Panc1 (cell line): ENCODE results near the gene C1QTNF12. TPM values are rescaled to one million over a fixed set of nuclear protein-coding genes. Genes with fewer than 3 reads are reported as not detected.

Experiments used
- ATAC-seq: fragments of 200-7000 bp; cut with Tn5 transposase; 2 replicates; pipeline ENCODE4 v1.9.1; 2020; ENCODE audit warnings: mild to moderate bottlenecking, moderate library complexity
- BruUV-seq: library from RNA; stranded (reverse); fragments of 400-500 nt; replicated peaks from 2 replicates; lab custom pipeline; 2021; lab: Mats Ljungman, UMichigan
- CTCF ChIA-PET: fragments of 300-600 bp; sonication (Branson Sonifier 250); formaldehyde crosslinking; loops from one replicate; lab custom pipeline; 2022; ENCODE audit warnings: antibody characterized with exemption; lab: Charles Lee
- POLR2A ChIA-PET: fragments of 300-600 bp; sonication (Branson Sonifier 250); formaldehyde crosslinking; loops from one replicate; lab custom pipeline; 2022; ENCODE audit warnings: antibody characterized with exemption; lab: Charles Lee
- DNase-seq: peaks from one replicate; pipeline ENCODE4 v3.0.0-alpha.2; 2010; ENCODE audit warnings: low read depth, low spot score
- H3K27ac ChIP-seq: 2 replicates; pipeline ENCODE4 v1.5.1; 2011; ENCODE audit warnings: mild to moderate bottlenecking, low read length, inconsistent platforms
- H3K27me3 ChIP-seq: fragments of 200-500 bp; sonication (Bioruptor generic); 2 replicates; pipeline ENCODE4 v1.6.0; 2014; ENCODE audit warnings: low read length, inconsistent platforms; ENCODE audit not compliant: control insufficient read depth, insufficient read depth
- H3K36me3 ChIP-seq: fragments of 200-500 bp; sonication (Bioruptor generic); 2 replicates; pipeline ENCODE4 v1.5.1; 2014; ENCODE audit warnings: inconsistent platforms, mild to moderate bottlenecking, low read length, moderate library complexity; ENCODE audit not compliant: control insufficient read depth, insufficient read depth
- H3K4me1 ChIP-seq: 2 replicates; pipeline ENCODE4 v1.5.1; 2011; ENCODE audit warnings: inconsistent platforms, mild to moderate bottlenecking, low read length, moderate library complexity; ENCODE audit not compliant: control insufficient read depth, insufficient read depth
- H3K4me3 ChIP-seq, 2 experiments: 2 replicates each; pipeline ENCODE4 v1.5.1; 2011 to 2012; ENCODE audit warnings: low read depth in 2 of 2, low read length in 2 of 2, mild to moderate bottlenecking in 2 of 2, inconsistent platforms in 1 of 2, moderate library complexity in 1 of 2
- H3K9me3 ChIP-seq: fragments of 200-500 bp; sonication (Bioruptor generic); 2 replicates; pipeline ENCODE4 v1.5.1; 2014; ENCODE audit warnings: low read depth, mild to moderate bottlenecking, inconsistent platforms, low read length, moderate library complexity; ENCODE audit not compliant: control insufficient read depth, insufficient read depth
- CTCF ChIP-seq: fragments of 450-650 bp; IDR thresholded peaks from 2 replicates; pipeline ENCODE4 v1.5.1; 2017; ENCODE audit warnings: mild to moderate bottlenecking
- POLR2AphosphoS5 ChIP-seq: IDR thresholded peaks from 2 replicates; pipeline ENCODE4 v1.6.1; 2012; ENCODE audit warnings: mild to moderate bottlenecking, low read depth, low read length, moderate library complexity
- REST ChIP-seq, 2 experiments: IDR thresholded peaks; 2 replicates each; pipeline ENCODE4 v1.6.1; 2011 to 2012; ENCODE audit warnings: low read depth in 2 of 2, control low read depth in 1 of 2, low read length in 1 of 2, mild to moderate bottlenecking in 1 of 2, moderate library complexity in 1 of 2; ENCODE audit not compliant: insufficient read depth in 1 of 2
- SIN3A ChIP-seq: IDR thresholded peaks from 2 replicates; pipeline ENCODE4 v1.6.1; 2012; ENCODE audit warnings: low read depth, mild to moderate bottlenecking, low read length, moderate library complexity, borderline replicate concordance; ENCODE audit not compliant: insufficient read depth
- TCF7L2 ChIP-seq: IDR thresholded peaks from 2 replicates; pipeline ENCODE4 v1.6.1; 2011; ENCODE audit warnings: mild to moderate bottlenecking, low read depth, low read length, inconsistent platforms
- in situ Hi-C: cut with HindIII; loops from 2 replicates; pipeline ENCODE4 v1.10.0; 2016; ENCODE audit warnings: low sequenced_read_pairs, low pct_unique_long_range_greater_than_20kb
- intact Hi-C: fragments of 100-400 bp; cut with micrococcal nuclease; formaldehyde crosslinking; loops from one replicate; pipeline ENCODE4 v1.10.0; 2022; ENCODE audit not compliant: unreplicated experiment
- total RNA-seq: library from RNA; stranded (reverse); gene quantifications from one replicate; pipeline ENCODE4 v1.2.1, GENCODE V29; 2021; ENCODE audit not compliant: unreplicated experiment

Gene C1QTNF12
- total RNA-seq, 1 experiment from 2014 or later, result 41.4 TPM

GRCh38 chr1:1217621-1218523 is 28.6 kb downstream of the C1QTNF12 start:
- no peaks in the 10 kb centered on the region for H3K4me1 ChIP-seq
- ChIA-PET POLR2A (no interaction called here), CTCF (no interaction called here)
- peaks cover 2% of the 10 kb centered on the region; the same call in 1 of the 2 replicates for H3K36me3 ChIP-seq
- DNase-seq (no peak), ATAC-seq (no peak)
- no peaks in the 10 kb centered on the region for H3K27me3 ChIP-seq
- BruUV-seq, result no TSS peak
- no peaks in the 10 kb centered on the region for H3K9me3 ChIP-seq
- no peak overlapping the region for H3K4me3 ChIP-seq
- TF ChIP-seq TCF7L2, result no peak
- no peak for TF ChIP-seq POLR2AphosphoS5
- TF ChIP-seq SIN3A, result no peak
- no peak for TF ChIP-seq REST (IDR thresholded peaks at IDR 0.05; ENCODE audit: insufficient read depth in 1 of 2, low read depth in 2 of 2, low read length in 1 of 2)
- TF ChIP-seq CTCF, result no peak
- intact Hi-C loops, result no loop called here
- no peak overlapping the region for H3K27ac ChIP-seq
- in situ Hi-C loops, result no loop called here

GRCh38 chr1:1216770-1217620 is 29.5 kb downstream of the C1QTNF12 start:
- Histone ChIP-seq H3K4me3 (no peak overlapping the region), H3K36me3 (peaks cover 2% of the 10 kb centered on the region; the same call in 1 of the 2 replicates), H3K4me1 (no peaks in the 10 kb centered on the region), H3K27ac (no peak overlapping the region), H3K27me3 (no peaks in the 10 kb centered on the region), H3K9me3 (no peaks in the 10 kb centered on the region)
- BruUV-seq, result TSS peak; percentile 91
- DNase-seq (no peak), ATAC-seq (no peak)
- TF ChIP-seq SIN3A (no peak), POLR2AphosphoS5 (no peak), REST (IDR thresholded peaks at IDR 0.05; ENCODE audit: insufficient read depth in 1 of 2, low read depth in 2 of 2, low read length in 1 of 2) (no peak), CTCF (no peak), TCF7L2 (no peak)
- ChIA-PET POLR2A (no interaction called here), CTCF (interaction anchor here (0.7 kb wide), 1 partner anchor 233 kb away, joined by 3 read pairs; no protein-coding TSS in a partner anchor)
- intact Hi-C loops, result no loop called here
- in situ Hi-C loops, result no loop called here
